Neural cell (in vitro differentiated cells): Measurements from ENCODE around the gene CACNA1C. TPM values are rescaled to one million over a fixed set of nuclear protein-coding genes. Genes with fewer than 3 reads are reported as not detected.

Source experiments
- H2AFZ ChIP-seq: fragments of 200-600, 300-800 bp; sonication (generic), shearing (Covaris generic); 2 replicates; pipeline ENCODE4 v1.6.0; 2014; ENCODE audit warnings: low read depth, mild to moderate bottlenecking, antibody characterized with exemption, low read length, moderate library complexity
- H3F3A ChIP-seq: fragments of 200-600 bp; shearing (Covaris generic); 2 replicates; pipeline ENCODE4 v1.6.1; 2016; ENCODE audit warnings: mild to moderate bottlenecking, moderate library complexity, mixed read lengths, antibody characterized with exemption, low read length; ENCODE audit not compliant: insufficient read depth, poor library complexity, severe bottlenecking
- H3K27ac ChIP-seq: fragments of 200-600, 300-800 bp; sonication (generic), shearing (Covaris generic); 2 replicates; pipeline ENCODE4 v1.5.1; 2014; ENCODE audit warnings: mild to moderate bottlenecking, low read length, moderate library complexity
- H3K27me3 ChIP-seq: fragments of 300-800, 200-600 bp; sonication (generic), shearing (Covaris generic); 2 replicates; pipeline ENCODE4 v1.6.0; 2014; ENCODE audit warnings: mild to moderate bottlenecking, low read depth, low read length, moderate library complexity; ENCODE audit not compliant: insufficient read depth
- H3K36me3 ChIP-seq: fragments of 300-800, 200-600 bp; sonication (generic), shearing (Covaris generic); 2 replicates; pipeline ENCODE4 v1.5.1; 2014; ENCODE audit warnings: mild to moderate bottlenecking, antibody characterized with exemption, low read length, moderate library complexity; ENCODE audit not compliant: insufficient read depth
- H3K4me2 ChIP-seq: fragments of 300-800, 200-600 bp; sonication (generic), shearing (Covaris generic); 2 replicates; pipeline ENCODE4 v1.6.0; 2014; ENCODE audit warnings: mild to moderate bottlenecking, low read length
- H3K4me3 ChIP-seq: fragments of 300-800, 200-600 bp; sonication (generic), shearing (Covaris generic); 2 replicates; pipeline ENCODE4 v1.5.1; 2014; ENCODE audit warnings: mild to moderate bottlenecking, low read length, moderate library complexity
- H3K79me2 ChIP-seq: fragments of 200-600 bp; shearing (Covaris generic); replicated peaks from 2 replicates; pipeline ENCODE4 v1.6.0; 2014; ENCODE audit warnings: mild to moderate bottlenecking, low read length, moderate library complexity; ENCODE audit not compliant: insufficient read depth
- H3K9ac ChIP-seq: fragments of 300-800, 200-600 bp; sonication (generic), shearing (Covaris generic); 2 replicates; pipeline ENCODE4 v1.6.1; 2016; ENCODE audit warnings: mild to moderate bottlenecking, low read length, mixed read lengths
- H3K9me2 ChIP-seq: fragments of 200-600 bp; shearing (Covaris generic); 2 replicates; pipeline ENCODE4 v1.6.1; 2016; ENCODE audit warnings: mild to moderate bottlenecking, low read length, mixed read lengths; ENCODE audit not compliant: insufficient read depth
- H3K9me3 ChIP-seq: fragments of 200-600, 300-800 bp; sonication (generic), shearing (Covaris generic); 2 replicates; pipeline ENCODE4 v1.6.1; 2016; ENCODE audit warnings: mild to moderate bottlenecking, mixed run types, low read length, moderate library complexity, mixed read lengths
- H4K20me1 ChIP-seq: fragments of 200-600 bp; shearing (Covaris generic); 2 replicates; pipeline ENCODE4 v1.6.1; 2016; ENCODE audit warnings: mild to moderate bottlenecking, mixed run types; ENCODE audit not compliant: insufficient read depth
- CTCF ChIP-seq: fragments of 450-650 bp; IDR thresholded peaks from 2 replicates; pipeline ENCODE4 v1.5.1; 2014; ENCODE audit warnings: antibody characterized with exemption, mild to moderate bottlenecking, moderate library complexity; ENCODE audit not compliant: poor library complexity, severe bottlenecking
- EP300 ChIP-seq: fragments of 450-650 bp; conservative IDR thresholded peaks from 2 replicates; pipeline ENCODE4 v1.6.1; 2014; ENCODE audit warnings: antibody characterized with exemption, mild to moderate bottlenecking, moderate library complexity; ENCODE audit not compliant: poor library complexity, severe bottlenecking
- EZH2 ChIP-seq: fragments of 200-600, 300-800 bp; shearing (Covaris generic), sonication (generic); IDR thresholded peaks from 2 replicates; pipeline ENCODE4 v1.6.1; 2014; ENCODE audit warnings: antibody characterized with exemption, low read length, borderline replicate concordance, mild to moderate bottlenecking; ENCODE audit not compliant: insufficient read depth, poor library complexity, severe bottlenecking
- MXI1 ChIP-seq: fragments of 450-650 bp; conservative IDR thresholded peaks from 2 replicates; pipeline ENCODE4 v1.6.1; 2014; ENCODE audit warnings: antibody characterized with exemption, mild to moderate bottlenecking; ENCODE audit not compliant: poor library complexity, severe bottlenecking
- POLR2AphosphoS5 ChIP-seq: IDR thresholded peaks from 2 replicates; pipeline ENCODE4 v1.6.1; 2012
- RAD21 ChIP-seq: fragments of 450-650 bp; conservative IDR thresholded peaks from 2 replicates; pipeline ENCODE4 v1.6.1; 2014; ENCODE audit warnings: antibody characterized with exemption, mild to moderate bottlenecking, moderate library complexity
- REST ChIP-seq: IDR thresholded peaks from 2 replicates; pipeline ENCODE4 v1.6.1; 2012; ENCODE audit warnings: borderline replicate concordance
- SMC3 ChIP-seq: fragments of 450-650 bp; conservative IDR thresholded peaks from 2 replicates; pipeline ENCODE4 v1.6.1; 2014; ENCODE audit warnings: antibody characterized with exemption, mild to moderate bottlenecking, moderate library complexity; ENCODE audit not compliant: poor library complexity
- TAF1 ChIP-seq: IDR thresholded peaks from 2 replicates; pipeline ENCODE4 v1.6.1; 2012; ENCODE audit warnings: low read depth
- polyA plus RNA-seq: library from polyadenylated mRNA; depleted of rRNA; stranded (reverse); fragments of >200 nt; gene quantifications from 2 replicates; pipeline ENCODE4 v1.2.3, GENCODE V29; 2014

Gene CACNA1C
- polyA plus RNA-seq, 1 donor from 2014 or later: 9.7 TPM

- no peaks in the 10 kb centered on the region for H3K9me3 ChIP-seq
- TF ChIP-seq REST: no peak
- no peak for TF ChIP-seq TAF1
- no peak for TF ChIP-seq RAD21
- no peak for TF ChIP-seq EP300
- TF ChIP-seq MXI1: no peak
- no peak for TF ChIP-seq POLR2AphosphoS5
- no peak for TF ChIP-seq CTCF
- TF ChIP-seq SMC3: no peak
- TF ChIP-seq EZH2: no peak
- H3K9ac ChIP-seq: no peak overlapping the region
- no peaks in the 10 kb centered on the region for H3K79me2 ChIP-seq
- H3K9me2 ChIP-seq: no peaks in the 10 kb centered on the region
- H3F3A ChIP-seq: no peaks in the 10 kb centered on the region
- no peaks in the 10 kb centered on the region for H3K27me3 ChIP-seq
- H3K27ac ChIP-seq: no peak overlapping the region
- H3K36me3 ChIP-seq: no peaks in the 10 kb centered on the region
- no peak overlapping the region for H2AFZ ChIP-seq
- no peak overlapping the region for H3K4me3 ChIP-seq
- no peak overlapping the region for H3K4me2 ChIP-seq
- no peaks in the 10 kb centered on the region for H4K20me1 ChIP-seq
Observed at GRCh38 chr12:2722806-2723205, 670.0 kb downstream of the CACNA1C start.

- Histone ChIP-seq H3F3A (no peaks in the 10 kb centered on the region), H3K79me2 (no peaks in the 10 kb centered on the region), H3K9me2 (no peaks in the 10 kb centered on the region), H3K9ac (no peak overlapping the region), H3K4me2 (no peak overlapping the region), H4K20me1 (no peaks in the 10 kb centered on the region), H3K27ac (no peak overlapping the region), H3K27me3 (no peaks in the 10 kb centered on the region), H2AFZ (no peak overlapping the region), H3K9me3 (no peaks in the 10 kb centered on the region), H3K36me3 (no peaks in the 10 kb centered on the region), H3K4me3 (no peak overlapping the region)
- TF ChIP-seq RAD21: no peak
- TF ChIP-seq TAF1: no peak
- TF ChIP-seq SMC3: no peak
- TF ChIP-seq MXI1: no peak
- TF ChIP-seq POLR2AphosphoS5: no peak
- TF ChIP-seq EZH2: no peak
- TF ChIP-seq REST: no peak
- no peak for TF ChIP-seq EP300
- no peak for TF ChIP-seq CTCF
Observed at GRCh38 chr12:2732290-2732689, 679.5 kb downstream of the CACNA1C start.
